ENCODE measurements around the gene ERMARD.

DNA sequence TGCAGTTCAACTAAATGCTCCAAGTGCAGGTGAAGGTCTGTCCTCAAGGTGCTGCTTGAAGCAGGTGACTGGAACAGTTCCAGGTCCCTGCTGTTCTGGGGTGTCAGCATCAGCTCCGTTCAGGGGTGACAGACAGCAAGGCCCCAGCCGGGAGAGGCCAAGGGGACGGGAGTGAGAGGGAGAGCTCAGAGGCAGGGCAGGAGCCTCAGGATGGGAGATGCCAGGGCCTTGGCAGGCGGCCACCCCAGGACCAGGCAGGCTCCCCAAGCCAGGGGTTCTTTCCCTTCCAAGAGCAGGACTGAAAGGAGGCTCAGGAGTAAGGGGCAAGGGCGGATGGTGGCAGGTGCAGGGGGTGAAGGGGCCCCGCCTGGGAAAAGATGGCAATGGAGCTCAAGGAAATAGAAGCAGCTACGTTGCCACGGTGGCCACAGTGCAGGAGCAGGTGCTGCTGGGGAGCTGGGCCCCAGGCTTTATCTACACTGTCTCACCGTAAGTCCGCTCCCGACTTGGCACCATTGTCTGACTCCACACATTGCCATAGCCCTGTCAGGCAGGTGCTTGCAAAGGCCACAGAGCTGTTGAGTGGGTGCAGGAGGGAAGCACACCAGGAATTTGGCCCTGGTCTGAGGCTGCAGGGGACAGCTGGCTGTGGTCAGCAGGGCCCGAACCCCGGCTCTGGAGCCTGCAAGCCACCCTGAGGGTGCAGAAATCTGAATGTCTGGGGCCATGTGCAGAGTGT is 43.1 kb downstream of the ERMARD start:
- no peak for TF ChIP-seq CTCF (conservative IDR thresholded peaks at IDR 0.05; ENCODE audit: low read depth, low read length)
- TF ChIP-seq EZH2 (IDR thresholded peaks at IDR 0.05; ENCODE audit: borderline replicate concordance, low read depth, low read length, poor library complexity, severe bottlenecking): no peak
